AG09309 (cell line): ENCODE data around the gene SMG1.

ENCODE experiments used
- DNase-seq: peaks from one replicate; pipeline ENCODE4 v3.0.0-alpha.2; 2010; ENCODE audit warnings: low read depth
- H3K4me3 ChIP-seq: 2 replicates; pipeline ENCODE4 v1.5.1; 2011; ENCODE audit warnings: mild to moderate bottlenecking, low read depth, low read length, moderate library complexity; ENCODE audit not compliant: control insufficient read depth
- CTCF ChIP-seq: IDR thresholded peaks from 2 replicates; pipeline ENCODE4 v1.5.1; 2011; ENCODE audit warnings: mild to moderate bottlenecking, low read depth, low read length, inconsistent platforms; ENCODE audit not compliant: insufficient read depth, control insufficient read depth; ENCODE audit errors: missing control alignments

The SMG1 gene

GRCh38 chr16:18925986-18926865, at the start of gene SMG1:
SMG1 (minus strand) TSS chr16:18926408; CDS start chr16:18926041, 367 bp downstream.
- peak; percentile 33 for DNase-seq

GRCh38 chr16:18975109-18975508, 48.9 kb upstream of the SMG1 start:
- no peak for TF ChIP-seq CTCF
- DNase-seq, result no peak
- H3K4me3 ChIP-seq, result no peak overlapping the region

More at GRCh38 chr16:18925986-18926865, at the start of gene SMG1:
- H3K4me3 ChIP-seq, result peak within 1 kb of the TSS; percentile 72

DNA sequence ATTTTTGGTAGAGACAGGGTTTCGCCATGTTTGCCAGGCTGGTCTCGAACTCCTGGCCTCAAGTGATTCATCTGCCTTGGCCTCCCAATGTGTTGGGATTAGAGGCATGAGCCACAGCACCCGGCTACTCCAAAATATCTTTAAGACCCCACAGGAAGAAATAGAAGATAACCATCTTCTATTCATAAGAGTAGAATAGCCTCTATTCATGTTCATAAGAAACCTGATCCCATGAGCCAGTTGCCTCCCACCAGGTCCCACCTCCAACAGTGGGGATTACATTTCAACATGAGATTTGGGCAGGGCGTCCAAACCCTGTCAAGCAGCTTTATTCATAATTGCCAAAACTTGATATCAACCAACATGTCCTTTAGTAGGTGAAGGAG, 43.6 kb upstream of the SMG1 start:
- no peak for DNase-seq
- H3K4me3 ChIP-seq, result no peak overlapping the region
- no peak for TF ChIP-seq CTCF

GRCh38 chr16:18969050-18969854, 43.0 kb upstream of the SMG1 start:
- peak; percentile 18 for DNase-seq
- peak overlapping the region; percentile 31 for H3K4me3 ChIP-seq
- TF ChIP-seq CTCF, result peak; percentile 90

- TF ChIP-seq CTCF, result no peak
- no peak overlapping the region for H3K4me3 ChIP-seq
- DNase-seq, result no peak
These were observed 40.6 kb upstream of the SMG1 start for GRCh38 chr16:18966791-18967190.

GRCh38 chr16:18965555-18965954, 39.3 kb upstream of the SMG1 start:
- no peak overlapping the region for H3K4me3 ChIP-seq
- DNase-seq, result no peak
- no peak for TF ChIP-seq CTCF

- no peak for DNase-seq
- H3K4me3 ChIP-seq, result no peak overlapping the region
- no peak for TF ChIP-seq CTCF
These were observed 32.9 kb upstream of the SMG1 start for GRCh38 chr16:18959031-18959505.
